ENCODE data around the gene PTPRG. TPM values are rescaled to one million over a fixed set of nuclear protein-coding genes. Genes with fewer than 3 reads are reported as not detected.

PTPRG gene
- total RNA-seq, 1 donor, result 148 TPM

GRCh38 chr3:62039586-62039985 lies 478.2 kb downstream of the PTPRG start:
- H4K20me1 ChIP-seq (ENCODE audit: insufficient read depth, low read length), result peaks cover 5% of the 10 kb centered on the region
- H3K36me3 ChIP-seq (ENCODE audit: insufficient read depth, low read length), result no peaks in the 10 kb centered on the region
- H3K79me2 ChIP-seq (ENCODE audit: insufficient read depth, low read length), result no peaks in the 10 kb centered on the region
- H3K27me3 ChIP-seq (ENCODE audit: insufficient read depth, low read length), result no peaks in the 10 kb centered on the region
- no peak overlapping the region for H2AFZ ChIP-seq (ENCODE audit: low read length)
- no peak for DNase-seq (ENCODE audit: insufficient read length, low spot score, missing footprints)
- TF ChIP-seq CTCF (IDR thresholded peaks at IDR 0.05; ENCODE audit: extremely low read depth, low read depth, low read length), result no peak
- H3K27ac ChIP-seq (ENCODE audit: low read depth, low read length), result no peak overlapping the region
- H3K4me2 ChIP-seq (ENCODE audit: insufficient read depth, low read length), result no peak overlapping the region
- no peaks in the 10 kb centered on the region for H3K9me3 ChIP-seq (ENCODE audit: low read depth, low read length)
- H3K4me3 ChIP-seq (ENCODE audit: insufficient read depth, low read length), result no peak overlapping the region
- no peaks in the 10 kb centered on the region for H3K4me1 ChIP-seq (ENCODE audit: insufficient read depth, low read length)

- Histone ChIP-seq H3K4me2 (ENCODE audit: insufficient read depth, low read length) (no peak overlapping the region), H2AFZ (ENCODE audit: low read length) (no peak overlapping the region), H3K79me2 (ENCODE audit: insufficient read depth, low read length) (no peaks in the 10 kb centered on the region), H3K36me3 (ENCODE audit: insufficient read depth, low read length) (no peaks in the 10 kb centered on the region), H3K4me1 (ENCODE audit: insufficient read depth, low read length) (peaks cover 8% of the 10 kb centered on the region), H3K27me3 (ENCODE audit: insufficient read depth, low read length) (no peaks in the 10 kb centered on the region), H3K4me3 (ENCODE audit: insufficient read depth, low read length) (no peak overlapping the region), H3K9me3 (ENCODE audit: low read depth, low read length) (no peaks in the 10 kb centered on the region), H4K20me1 (ENCODE audit: insufficient read depth, low read length) (peaks cover 11% of the 10 kb centered on the region), H3K27ac (ENCODE audit: low read depth, low read length) (no peak overlapping the region)
- DNase-seq (ENCODE audit: insufficient read length, low spot score, missing footprints), result no peak
- TF ChIP-seq CTCF (IDR thresholded peaks at IDR 0.05; ENCODE audit: extremely low read depth, low read depth, low read length), result no peak
Observed at GRCh38 chr3:62041681-62042080, 480.3 kb downstream of the PTPRG start.

GRCh38 chr3:62044874-62045411 lies 483.6 kb downstream of the PTPRG start:
- Histone ChIP-seq H3K4me2 (ENCODE audit: insufficient read depth, low read length) (no peak overlapping the region), H3K36me3 (ENCODE audit: insufficient read depth, low read length) (no peaks in the 10 kb centered on the region), H3K79me2 (ENCODE audit: insufficient read depth, low read length) (no peaks in the 10 kb centered on the region), H3K9me3 (ENCODE audit: low read depth, low read length) (no peaks in the 10 kb centered on the region), H3K4me3 (ENCODE audit: insufficient read depth, low read length) (no peak overlapping the region), H4K20me1 (ENCODE audit: insufficient read depth, low read length) (peaks cover 11% of the 10 kb centered on the region), H3K4me1 (ENCODE audit: insufficient read depth, low read length) (peaks cover 8% of the 10 kb centered on the region), H3K27me3 (ENCODE audit: insufficient read depth, low read length) (no peaks in the 10 kb centered on the region), H2AFZ (ENCODE audit: low read length) (no peak overlapping the region), H3K27ac (ENCODE audit: low read depth, low read length) (no peak overlapping the region)
- DNase-seq (ENCODE audit: insufficient read length, low spot score, missing footprints), result no peak
- no peak for TF ChIP-seq CTCF (IDR thresholded peaks at IDR 0.05; ENCODE audit: extremely low read depth, low read depth, low read length)

GRCh38 chr3:62046326-62046725 lies 485.0 kb downstream of the PTPRG start:
- Histone ChIP-seq H4K20me1 (ENCODE audit: insufficient read depth, low read length) (peaks cover 10% of the 10 kb centered on the region), H3K79me2 (ENCODE audit: insufficient read depth, low read length) (no peaks in the 10 kb centered on the region), H3K4me3 (ENCODE audit: insufficient read depth, low read length) (no peak overlapping the region), H3K4me1 (ENCODE audit: insufficient read depth, low read length) (peaks cover 8% of the 10 kb centered on the region), H3K27ac (ENCODE audit: low read depth, low read length) (no peak overlapping the region), H3K36me3 (ENCODE audit: insufficient read depth, low read length) (no peaks in the 10 kb centered on the region), H2AFZ (ENCODE audit: low read length) (no peak overlapping the region), H3K27me3 (ENCODE audit: insufficient read depth, low read length) (no peaks in the 10 kb centered on the region), H3K9me3 (ENCODE audit: low read depth, low read length) (no peaks in the 10 kb centered on the region), H3K4me2 (ENCODE audit: insufficient read depth, low read length) (no peak overlapping the region)
- DNase-seq (ENCODE audit: insufficient read length, low spot score, missing footprints), result no peak
- no peak for TF ChIP-seq CTCF (IDR thresholded peaks at IDR 0.05; ENCODE audit: extremely low read depth, low read depth, low read length)

Data from osteoblast (primary cell).